ENCODE measurements around the gene MBL2. TPM values are rescaled to one million over a fixed set of nuclear protein-coding genes. Genes with fewer than 3 reads are reported as not detected.

Gene MBL2
- total and polyA plus RNA-seq, 3 donors from 2014 or later, result 0.08 to 0.16 (median 0.12) TPM

DNA sequence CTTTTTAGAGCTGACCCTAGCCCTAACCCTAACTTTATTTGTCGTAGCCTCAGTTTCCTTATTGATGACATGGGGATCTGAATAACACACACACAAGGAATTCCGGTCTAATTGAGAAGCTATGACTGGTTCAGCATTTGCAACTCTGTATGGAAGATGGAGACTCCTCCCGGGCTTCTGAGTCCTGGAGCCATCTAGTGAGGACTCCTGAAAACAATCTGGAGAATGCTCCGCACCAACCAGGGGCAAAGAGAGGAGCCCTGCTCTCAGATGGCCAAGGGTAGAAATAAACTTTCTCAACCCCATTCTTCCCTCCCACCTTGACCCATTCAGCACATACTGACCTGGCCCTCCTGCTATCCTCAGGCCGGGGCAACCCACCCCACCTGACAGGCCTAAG is 26.4 kb downstream of the MBL2 start:
- 79 to 95% methylated on average over 5 of the region's 5 CpGs for WGBS, 2 donors
- no peak overlapping the region for H3K27ac ChIP-seq
- no peaks in the 10 kb centered on the region for H3K36me3 ChIP-seq (ENCODE audit: low read depth, missing control alignments)
- no peaks in the 10 kb centered on the region for H3K4me1 ChIP-seq
- no peak for DNase-seq
- H3K4me3 ChIP-seq, result no peak overlapping the region
- intact Hi-C loops (cut with DNase I; ENCODE audit: low total_unique reads), result no loop called here
- H3K27me3 ChIP-seq, result no peaks in the 10 kb centered on the region
- TF ChIP-seq, protein P1, sequence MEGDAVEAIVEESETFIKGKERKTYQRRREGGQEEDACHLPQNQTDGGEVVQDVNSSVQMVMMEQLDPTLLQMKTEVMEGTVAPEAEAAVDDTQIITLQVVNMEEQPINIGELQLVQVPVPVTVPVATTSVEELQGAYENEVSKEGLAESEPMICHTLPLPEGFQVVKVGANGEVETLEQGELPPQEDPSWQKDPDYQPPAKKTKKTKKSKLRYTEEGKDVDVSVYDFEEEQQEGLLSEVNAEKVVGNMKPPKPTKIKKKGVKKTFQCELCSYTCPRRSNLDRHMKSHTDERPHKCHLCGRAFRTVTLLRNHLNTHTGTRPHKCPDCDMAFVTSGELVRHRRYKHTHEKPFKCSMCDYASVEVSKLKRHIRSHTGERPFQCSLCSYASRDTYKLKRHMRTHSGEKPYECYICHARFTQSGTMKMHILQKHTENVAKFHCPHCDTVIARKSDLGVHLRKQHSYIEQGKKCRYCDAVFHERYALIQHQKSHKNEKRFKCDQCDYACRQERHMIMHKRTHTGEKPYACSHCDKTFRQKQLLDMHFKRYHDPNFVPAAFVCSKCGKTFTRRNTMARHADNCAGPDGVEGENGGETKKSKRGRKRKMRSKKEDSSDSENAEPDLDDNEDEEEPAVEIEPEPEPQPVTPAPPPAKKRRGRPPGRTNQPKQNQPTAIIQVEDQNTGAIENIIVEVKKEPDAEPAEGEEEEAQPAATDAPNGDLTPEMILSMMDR (IDR thresholded peaks at IDR 0.05), result no peak
- no peak for TF ChIP-seq POLR2A (IDR thresholded peaks at IDR 0.05)
- H3K9me3 ChIP-seq, result no peaks in the 10 kb centered on the region

DNA sequence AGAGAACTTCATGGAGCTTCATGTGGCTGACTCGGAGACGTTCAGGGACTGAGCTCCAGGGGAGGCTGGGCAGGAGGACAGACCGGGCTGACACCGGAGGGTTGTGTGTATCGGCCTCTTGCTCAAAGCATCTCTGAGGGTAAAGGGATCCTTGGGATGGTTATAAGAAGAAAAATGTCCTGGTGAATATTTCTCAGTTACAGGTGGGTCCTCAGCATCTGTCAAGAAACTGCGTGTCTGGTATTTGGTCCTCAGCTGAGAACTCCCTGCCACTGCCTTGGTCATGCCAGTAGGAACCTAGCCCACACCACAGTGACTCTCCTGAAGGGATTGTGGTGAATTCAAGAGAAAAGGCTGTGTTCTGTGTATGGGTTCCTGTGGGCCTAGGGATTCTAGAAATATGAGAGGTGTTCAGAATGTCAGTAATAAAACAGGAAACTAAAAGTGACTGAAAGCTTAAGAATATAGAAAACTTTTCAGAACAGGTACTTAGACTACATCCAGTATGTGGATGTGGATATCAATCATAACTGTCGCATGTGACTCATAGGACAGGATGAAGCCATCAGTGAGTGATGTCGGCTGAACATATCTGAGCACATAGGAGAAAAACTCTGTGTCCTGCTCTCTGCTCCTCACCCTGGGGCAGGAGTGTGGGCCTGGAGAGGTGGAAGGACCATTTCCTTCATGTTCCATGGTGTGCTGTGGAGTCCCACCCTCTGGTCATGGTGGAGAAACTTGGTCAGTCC is 28.4 kb downstream of the MBL2 start:
- Histone ChIP-seq H3K27ac (no peak overlapping the region), H3K27me3 (no peaks in the 10 kb centered on the region), H3K4me3 (no peak overlapping the region), H3K4me1 (no peaks in the 10 kb centered on the region), H3K36me3 (ENCODE audit: low read depth, missing control alignments) (no peaks in the 10 kb centered on the region), H3K9me3 (no peaks in the 10 kb centered on the region)
- DNase-seq, result no peak
- TF ChIP-seq, protein P1 (IDR thresholded peaks at IDR 0.05), result no peak
- TF ChIP-seq POLR2A (IDR thresholded peaks at IDR 0.05), result no peak
- 55 to 65% methylated on average over 8 of the region's 8 CpGs for WGBS, 2 donors
- intact Hi-C loops (cut with DNase I; ENCODE audit: low total_unique reads), result no loop called here

- TF ChIP-seq POLR2A (IDR thresholded peaks at IDR 0.05), result no peak
- TF ChIP-seq, protein P1 (IDR thresholded peaks at IDR 0.05), result no peak
- WGBS, 2 donors, result 67 to 77% methylated on average over 3 of the region's 3 CpGs
- no peak overlapping the region for H3K27ac ChIP-seq
- no peaks in the 10 kb centered on the region for H3K36me3 ChIP-seq (ENCODE audit: low read depth, missing control alignments)
- H3K4me3 ChIP-seq, result no peak overlapping the region
- no peaks in the 10 kb centered on the region for H3K4me1 ChIP-seq
- no peaks in the 10 kb centered on the region for H3K27me3 ChIP-seq
- no peak for DNase-seq
- intact Hi-C loops (cut with DNase I; ENCODE audit: low total_unique reads), result no loop called here
- H3K9me3 ChIP-seq, result no peaks in the 10 kb centered on the region
Observed at GRCh38 chr10:52742731-52743130, 29.9 kb downstream of the MBL2 start.

GRCh38 chr10:52741851-52742250 is 30.7 kb downstream of the MBL2 start:
- Histone ChIP-seq H3K27ac (no peak overlapping the region), H3K4me1 (no peaks in the 10 kb centered on the region), H3K9me3 (no peaks in the 10 kb centered on the region), H3K27me3 (no peaks in the 10 kb centered on the region), H3K4me3 (no peak overlapping the region), H3K36me3 (ENCODE audit: low read depth, missing control alignments) (no peaks in the 10 kb centered on the region)
- DNase-seq, result no peak
- intact Hi-C loops (cut with DNase I; ENCODE audit: low total_unique reads), result no loop called here
- 92 to 93% methylated on average over 2 of the region's 2 CpGs for WGBS, 2 donors
- TF ChIP-seq, protein P1 (IDR thresholded peaks at IDR 0.05), result no peak
- no peak for TF ChIP-seq POLR2A (IDR thresholded peaks at IDR 0.05)

Measured in testis (tissue), 3 donors.